K562 (cell line): ENCODE data around the gene LIX1L. TPM values are rescaled to one million over a fixed set of nuclear protein-coding genes. Genes with fewer than 3 reads are reported as not detected.

Experiments
- CBFA2T2 ChIP-seq: fragments of 450-650 bp; conservative IDR thresholded peaks from 2 replicates; pipeline ENCODE4 v1.6.1; 2017; ENCODE audit warnings: mild to moderate bottlenecking
- CBX8 ChIP-seq: fragments of 200-600 bp; sonication (generic); IDR thresholded peaks from 2 replicates; pipeline ENCODE4 v1.6.1; 2012; ENCODE audit warnings: borderline replicate concordance, mixed run types, low read depth, mild to moderate bottlenecking, moderate library complexity, mixed read lengths, low read length, control low read depth, inconsistent platforms; ENCODE audit not compliant: poor library complexity, severe bottlenecking; ENCODE audit errors: extremely low read depth
- HNRNPK ChIP-seq: fragments of 200-400 bp; formaldehyde crosslinking; IDR thresholded peaks from one replicate; pipeline ENCODE4 v1.6.1; 2018; ENCODE audit warnings: mild to moderate bottlenecking, low read depth, low read length; ENCODE audit not compliant: poor library complexity, severe bottlenecking
- HOMEZ ChIP-seq: fragments of 250-450 bp; sonication (Bioruptor Pico); IDR thresholded peaks from 2 replicates; pipeline ENCODE4 v1.4.0; 2020; ENCODE audit warnings: mild to moderate bottlenecking, moderate library complexity
- ILF3 ChIP-seq: fragments of 450-650 bp; IDR thresholded peaks from 2 replicates; pipeline ENCODE4 v1.6.1; 2018; ENCODE audit warnings: antibody characterized with exemption, mild to moderate bottlenecking, moderate library complexity, borderline replicate concordance
- MTF1 ChIP-seq: fragments of 250-450 bp; sonication (Bioruptor Pico); IDR thresholded peaks from 2 replicates; pipeline ENCODE4 v1.9.0; 2021; ENCODE audit warnings: moderate library complexity, mild to moderate bottlenecking, inconsistent platforms, borderline replicate concordance
- RB1 ChIP-seq: fragments of 450-650 bp; IDR thresholded peaks from 2 replicates; pipeline ENCODE4 v1.6.1; 2017; ENCODE audit warnings: low read depth, mild to moderate bottlenecking
- RFX1 ChIP-seq: fragments of 450-650 bp; IDR thresholded peaks from 2 replicates; pipeline ENCODE4 v1.6.1; 2016; ENCODE audit warnings: mild to moderate bottlenecking, moderate library complexity
- STAT5B ChIP-seq: fragments of 250-450 bp; sonication (Bioruptor Pico); IDR thresholded peaks from 2 replicates; pipeline ENCODE4 v1.8.0; 2021; ENCODE audit warnings: mild to moderate bottlenecking, inconsistent platforms
- TCF3 ChIP-seq: sonication (generic); formaldehyde crosslinking; IDR thresholded peaks from 2 replicates; pipeline ENCODE4 v1.4.0; 2020; ENCODE audit warnings: mild to moderate bottlenecking, missing genetic modification reagents
- YBX1 ChIP-seq: fragments of 450-650 bp; IDR thresholded peaks from 2 replicates; pipeline ENCODE4 v1.7.1; 2016; ENCODE audit warnings: mild to moderate bottlenecking
- ZBTB40 ChIP-seq, 2 experiments: fragments of 450-650 bp in 1 of 2; sonication (generic) in 1 of 2; formaldehyde crosslinking in 1 of 2; IDR thresholded peaks; 2 replicates each; pipeline versions ENCODE4 v1.7.1 to v1.9.0; 2016 to 2022; ENCODE audit warnings: inconsistent platforms in 1 of 2, mild to moderate bottlenecking in 1 of 2, missing genetic modification reagents in 1 of 2
- ZNF398 ChIP-seq: fragments of 250-450 bp; sonication (Bioruptor Pico); IDR thresholded peaks from 2 replicates; pipeline ENCODE4 v1.8.0; 2021; ENCODE audit warnings: moderate library complexity, mild to moderate bottlenecking, inconsistent platforms
- polyA plus RNA-seq, 8 experiments: library from polyadenylated mRNA; depleted of rRNA in 4 of 8; stranded (reverse) in 5 of 8; unstranded in 3 of 8; fragments of >200 nt; fragmentation: Nextera tagmentation in 2 of 8; fragmentation: Illumina TruSeq in 1 of 8; extraction: Ambion mirVana in 2 of 8; extraction: Trizol in 1 of 8; gene quantifications; 2 replicates each; pipeline versions ENCODE4 v1.2.1 to v1.2.3, GENCODE V29; 2011 to 2014; ENCODE audit warnings: inconsistent platforms in 1 of 8, missing spikeins in 1 of 8
- total RNA-seq, 7 experiments: library from RNA; depleted of rRNA in 6 of 7; stranded (reverse); fragments of >200 nt in 6 of 7; fragmentation: Illumina TruSeq in 2 of 7; extraction: Trizol in 2 of 7; gene quantifications; 2 replicates each; pipeline versions ENCODE4 v1.2.1 to v1.2.3, GENCODE V29; 2011 to 2021; ENCODE audit warnings: low replicate concordance in 1 of 7

Gene LIX1L
- total and polyA plus RNA-seq, 9 of the 15 experiments (the other 6 are each of a cell fraction or from before 2014, with no cell fraction given): 4.6 to 26.5 (median 12.5) TPM

GRCh38 chr1:145991735-145992412 lies 34.1 kb upstream of the LIX1L start (continued):
- no peak for TF ChIP-seq HOMEZ (CRISPR knock-in tag)
- no peak for TF ChIP-seq MTF1 (CRISPR knock-in tag)
- no peak for TF ChIP-seq ZNF398 (CRISPR knock-in tag)
- TF ChIP-seq RB1: peak; percentile 24; the same call in 1 of the 2 replicates
- peak; percentile 98 for TF ChIP-seq ILF3
- TF ChIP-seq YBX1: no peak
- TF ChIP-seq ZBTB40 (IDR thresholded peaks at IDR 0.05): no peak
- TF ChIP-seq ZBTB40 (CRISPR knock-in tag; IDR thresholded peaks at IDR 0.05): no peak
- TF ChIP-seq CBX8: no peak
- no peak for TF ChIP-seq STAT5B (CRISPR knock-in tag)
- peak; percentile 43 for TF ChIP-seq TCF3 (CRISPR knock-in tag)
- no peak for TF ChIP-seq CBFA2T2
- no peak for TF ChIP-seq RFX1
- TF ChIP-seq HNRNPK: no peak
